GM19395 (cell line): ENCODE data around the gene GPRC5B.

Experiments used
- ATAC-seq: cut with Tn5 transposase; IDR thresholded peaks from one replicate; pipeline ENCODE4 v1.9.1; 2021; ENCODE audit warnings: mild to moderate bottlenecking, moderate library complexity; ENCODE audit not compliant: unreplicated experiment

GPRC5B gene

GRCh38 chr16:19874026-19874425 is 10.6 kb downstream of the GPRC5B start:
- no peak for ATAC-seq

- no peak for ATAC-seq
Observed at GRCh38 chr16:19872935-19873334, 11.7 kb downstream of the GPRC5B start.

- ATAC-seq = no peak
Observed at GRCh38 chr16:19872179-19872863, 12.3 kb downstream of the GPRC5B start.

GRCh38 chr16:19871721-19872120 is 12.9 kb downstream of the GPRC5B start:
- no peak for ATAC-seq

- no peak for ATAC-seq
Observed at GRCh38 chr16:19868421-19868820, 16.2 kb downstream of the GPRC5B start.

- ATAC-seq = no peak
Observed at GRCh38 chr16:19864566-19864965, 20.1 kb downstream of the GPRC5B start.

- ATAC-seq = no peak
Observed at GRCh38 chr16:19863990-19864389, 20.7 kb downstream of the GPRC5B start.

GRCh38 chr16:19861811-19862327 is 22.8 kb downstream of the GPRC5B start:
- ATAC-seq = no peak

- no peak for ATAC-seq
Observed at GRCh38 chr16:19861133-19861532, 23.5 kb downstream of the GPRC5B start.

- ATAC-seq = no peak
Observed at GRCh38 chr16:19860166-19861041, 24.2 kb downstream of the GPRC5B start.

GRCh38 chr16:19859603-19860002 is 25.0 kb downstream of the GPRC5B start:
- no peak for ATAC-seq

GRCh38 chr16:19859166-19859565 is 25.5 kb downstream of the GPRC5B start:
- ATAC-seq = no peak

- no peak for ATAC-seq
Observed at GRCh38 chr16:19858340-19859018, 26.2 kb downstream of the GPRC5B start.

GRCh38 chr16:19857593-19858339 is 26.9 kb downstream of the GPRC5B start:
- ATAC-seq = no peak

GRCh38 chr16:19856120-19856519 is 28.5 kb downstream of the GPRC5B start:
- ATAC-seq = no peak

- ATAC-seq = no peak
Observed at GRCh38 chr16:19854543-19854876, 30.1 kb downstream of the GPRC5B start.

GRCh38 chr16:19853742-19854542 is 30.7 kb downstream of the GPRC5B start:
- ATAC-seq = no peak

- ATAC-seq = no peak
Observed at GRCh38 chr16:19853132-19853741, 31.4 kb downstream of the GPRC5B start.

GRCh38 chr16:19851476-19851875 is 33.2 kb downstream of the GPRC5B start:
- ATAC-seq = no peak
